ENCODE measurements around the gene BMPR1A.
"Not testable (repeated sequence)": the region's sequence is repeated elsewhere in the genome, so short reads cannot be mapped to it uniquely, and the experiment has no call there.

Gene BMPR1A

GRCh38 chr10:86846088-86846487 is 89.7 kb downstream of the BMPR1A start:
- DNase-seq (ENCODE audit: insufficient read length, low spot score), result no peak
- no peak for FAIRE-seq
- no peak for TF ChIP-seq POLR2A (IDR thresholded peaks at IDR 0.05; ENCODE audit: low read depth, low read length)

- no peak for FAIRE-seq
- no peak for DNase-seq (ENCODE audit: insufficient read length, low spot score)
- no peak for TF ChIP-seq POLR2A (IDR thresholded peaks at IDR 0.05; ENCODE audit: low read depth, low read length)
Observed at GRCh38 chr10:86848747-86849146, 92.3 kb downstream of the BMPR1A start.

- FAIRE-seq (no peak), DNase-seq (ENCODE audit: insufficient read length, low spot score) (no peak)
- TF ChIP-seq POLR2A (IDR thresholded peaks at IDR 0.05; ENCODE audit: low read depth, low read length), result no peak
Observed at GRCh38 chr10:86849181-86849894, 92.9 kb downstream of the BMPR1A start.

DNA sequence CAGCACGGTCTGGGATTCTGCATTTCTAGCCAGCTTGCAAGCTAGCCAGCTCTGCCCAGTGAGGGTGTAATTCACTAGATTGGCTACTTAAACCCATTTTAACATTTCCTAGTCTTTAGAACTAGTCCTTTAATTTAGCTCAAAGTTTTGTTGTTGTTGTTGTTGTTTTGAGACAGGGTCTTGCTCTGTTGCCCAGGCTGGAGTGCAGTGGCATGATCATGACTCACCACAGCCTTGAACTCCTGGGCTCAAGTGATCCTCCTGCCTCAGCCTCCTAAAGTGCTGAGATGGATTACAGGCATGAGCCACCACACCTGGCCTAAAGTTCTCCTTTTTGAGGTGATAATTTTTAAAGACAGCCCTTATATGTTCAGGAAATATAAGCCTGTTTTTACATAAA is 94.1 kb downstream of the BMPR1A start:
- TF ChIP-seq POLR2A (IDR thresholded peaks at IDR 0.05; ENCODE audit: low read depth, low read length), result no peak
- peak; percentile 20 for FAIRE-seq
- no peak for DNase-seq (ENCODE audit: insufficient read length, low spot score)

GRCh38 chr10:86851328-86852207 is 95.1 kb downstream of the BMPR1A start:
- FAIRE-seq (peak; percentile 15), DNase-seq (ENCODE audit: insufficient read length, low spot score) (no peak)
- TF ChIP-seq POLR2A (IDR thresholded peaks at IDR 0.05; ENCODE audit: low read depth, low read length), result no peak

GRCh38 chr10:86853582-86853981 is 97.2 kb downstream of the BMPR1A start:
- not testable (repeated sequence) for DNase-seq (ENCODE audit: insufficient read length, low spot score); FAIRE-seq

DNA sequence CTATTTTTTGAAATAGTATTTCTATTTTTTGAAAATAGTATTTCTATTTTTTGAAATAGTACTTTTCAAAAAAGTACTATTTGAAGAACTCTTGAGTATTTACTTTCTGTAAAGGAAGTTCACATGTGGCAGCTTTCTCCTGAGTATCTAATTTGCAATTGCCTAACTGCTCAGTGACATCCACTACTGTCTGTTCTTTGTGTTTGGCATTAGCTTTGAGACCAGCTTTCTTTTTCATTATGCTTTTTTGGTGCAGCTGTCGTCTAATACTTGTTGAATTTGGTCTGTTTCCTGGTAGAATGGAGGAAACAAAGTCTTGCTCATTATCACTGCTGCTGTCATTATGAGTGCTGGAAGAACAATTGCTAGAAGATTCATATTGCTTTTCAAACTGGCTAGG is 99.1 kb downstream of the BMPR1A start:
- no peak for DNase-seq (ENCODE audit: insufficient read length, low spot score)
- TF ChIP-seq POLR2A (IDR thresholded peaks at IDR 0.05; ENCODE audit: low read depth, low read length), result no peak
- FAIRE-seq, result peak; percentile 58

- DNase-seq (ENCODE audit: insufficient read length, low spot score) (no peak), FAIRE-seq (peak; percentile 50)
- TF ChIP-seq POLR2A (IDR thresholded peaks at IDR 0.05; ENCODE audit: low read depth, low read length), result no peak
Observed at GRCh38 chr10:86856156-86856555, 99.7 kb downstream of the BMPR1A start.

- no peak for TF ChIP-seq POLR2A (IDR thresholded peaks at IDR 0.05; ENCODE audit: low read depth, low read length)
- no peak for DNase-seq (ENCODE audit: insufficient read length, low spot score)
- FAIRE-seq, result peak; percentile 53
Observed at GRCh38 chr10:86857128-86857721, 100.8 kb downstream of the BMPR1A start.

DNA sequence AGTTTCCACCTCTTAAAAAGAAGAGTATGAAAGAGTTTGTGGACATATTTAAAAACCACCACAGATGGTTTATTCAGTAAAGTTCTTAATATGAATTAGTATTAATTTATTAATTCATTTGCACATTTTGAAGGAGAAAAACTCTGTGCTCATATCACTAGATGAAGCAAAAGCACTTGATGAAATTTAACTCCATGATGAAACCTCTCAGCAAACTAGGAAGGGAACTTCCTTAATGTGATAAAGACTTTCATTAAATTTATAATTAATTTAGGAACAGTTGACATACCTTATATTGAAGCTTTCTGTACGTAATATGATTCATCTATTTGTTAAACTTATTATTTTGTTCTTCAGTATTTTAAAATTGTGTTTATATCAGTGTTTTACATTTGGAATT is 101.6 kb downstream of the BMPR1A start:
- DNase-seq (ENCODE audit: insufficient read length, low spot score) (no peak), FAIRE-seq (no peak)
- no peak for TF ChIP-seq POLR2A (IDR thresholded peaks at IDR 0.05; ENCODE audit: low read depth, low read length)

GRCh38 chr10:86861351-86861750 is 104.9 kb downstream of the BMPR1A start:
- FAIRE-seq (no peak), DNase-seq (ENCODE audit: insufficient read length, low spot score) (no peak)
- TF ChIP-seq POLR2A (IDR thresholded peaks at IDR 0.05; ENCODE audit: low read depth, low read length), result no peak

DNA sequence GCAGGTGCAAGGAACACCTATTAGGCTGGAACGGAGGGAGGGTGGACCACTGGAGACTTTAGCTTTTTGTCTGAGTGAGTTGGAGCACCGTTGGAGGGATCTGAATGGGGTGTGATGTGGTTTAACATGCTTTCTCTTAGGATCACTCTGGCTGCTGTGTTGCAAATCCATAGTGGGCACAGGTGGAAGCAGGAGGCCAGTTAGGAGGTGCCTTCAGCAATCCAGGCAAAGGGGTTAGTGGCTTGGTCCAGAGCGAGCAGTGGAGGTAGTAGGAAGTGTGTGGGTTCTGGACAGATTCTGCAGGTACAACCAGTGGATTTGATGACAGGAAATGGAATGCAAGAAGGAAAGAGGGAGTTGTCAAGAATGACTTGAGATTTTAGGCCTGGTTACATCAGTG is 106.0 kb downstream of the BMPR1A start:
- no peak for FAIRE-seq
- DNase-seq (ENCODE audit: insufficient read length, low spot score), result no peak
- TF ChIP-seq POLR2A (IDR thresholded peaks at IDR 0.05; ENCODE audit: low read depth, low read length), result no peak

DNA sequence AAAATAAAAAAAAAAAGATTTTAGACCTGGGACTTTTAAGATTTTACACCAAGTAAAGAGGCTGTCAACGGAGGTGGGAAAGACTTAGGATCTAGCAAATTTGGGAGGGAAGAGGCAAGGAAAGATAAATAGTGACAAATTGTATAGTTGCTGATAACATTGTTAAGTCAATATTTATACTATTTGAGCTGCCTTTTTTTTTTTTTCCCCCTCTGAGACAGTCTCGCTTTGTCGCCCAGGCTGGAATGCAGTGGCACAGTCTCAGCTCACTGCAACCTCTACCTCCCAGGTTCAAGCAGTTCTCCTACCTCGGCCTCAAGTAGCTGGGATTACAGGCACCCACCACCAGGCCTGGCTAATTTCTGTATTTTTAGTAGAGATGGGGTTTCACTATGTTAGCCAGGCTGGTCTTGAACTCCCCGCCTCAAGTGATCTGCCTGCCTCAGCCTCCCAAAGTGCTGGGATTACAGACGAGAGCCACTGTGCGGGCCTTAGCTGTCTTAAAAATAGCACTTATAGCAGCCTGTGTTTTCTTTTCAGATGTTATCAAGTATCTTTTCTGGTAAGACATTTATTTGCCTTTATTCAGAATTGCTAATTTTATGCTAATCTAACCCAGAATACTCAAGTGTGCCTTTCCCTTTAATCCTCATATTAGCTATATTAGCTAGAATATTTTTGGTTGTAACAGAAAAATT is 106.5 kb downstream of the BMPR1A start:
- no peak for TF ChIP-seq POLR2A (IDR thresholded peaks at IDR 0.05; ENCODE audit: low read depth, low read length)
- FAIRE-seq, result no peak
- no peak for DNase-seq (ENCODE audit: insufficient read length, low spot score)

- FAIRE-seq (no peak), DNase-seq (ENCODE audit: insufficient read length, low spot score) (no peak)
- no peak for TF ChIP-seq POLR2A (IDR thresholded peaks at IDR 0.05; ENCODE audit: low read depth, low read length)
Observed at GRCh38 chr10:86863484-86863842, 107.0 kb downstream of the BMPR1A start.

DNA sequence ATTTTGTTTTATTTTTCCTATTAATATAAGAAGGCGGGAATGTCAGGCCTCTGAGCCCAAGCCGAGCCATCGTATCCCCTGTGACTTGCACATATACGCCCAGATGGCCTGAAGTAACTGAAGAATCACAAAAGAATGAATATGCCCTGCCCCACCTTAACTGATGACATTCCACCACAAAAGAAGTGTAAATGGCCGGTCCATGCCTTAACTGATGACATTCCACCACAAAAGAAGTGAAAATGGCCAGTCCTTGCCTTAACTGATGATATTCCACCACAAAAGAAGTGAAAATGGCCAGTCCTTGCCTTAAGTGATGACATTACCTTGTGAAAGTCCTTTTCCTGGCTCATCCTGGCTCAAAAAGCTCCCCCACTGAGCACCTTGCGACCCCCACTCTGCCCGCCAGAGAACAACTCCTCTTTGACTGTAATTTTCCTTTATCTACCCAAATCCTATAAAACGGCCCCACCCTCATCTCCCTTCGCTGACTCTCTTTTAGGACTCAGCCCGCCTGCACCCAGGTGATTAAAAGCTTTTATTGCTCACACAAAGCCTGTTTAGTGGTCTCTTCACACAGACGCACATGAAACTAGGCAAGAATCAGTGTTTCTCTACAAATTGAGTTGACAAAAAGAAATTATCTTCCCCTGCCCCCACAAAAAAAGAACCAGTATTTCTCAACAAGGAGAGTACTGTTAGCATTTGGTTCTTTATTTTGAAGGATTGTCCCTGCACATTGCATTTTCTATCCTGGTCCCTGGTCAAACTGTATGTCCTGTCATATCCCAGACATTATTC is 108.8 kb downstream of the BMPR1A start:
- not testable (repeated sequence) for FAIRE-seq

More for the DNA sequence above, 108.8 kb downstream of the BMPR1A start:
- not testable (repeated sequence) for DNase-seq (ENCODE audit: insufficient read length, low spot score)
